HTR-8/SVneo (cell line): ENCODE data around the gene FILIP1L.

Source experiments
- DNase-seq: peaks from one replicate; pipeline ENCODE4 v3.0.0; 2011; ENCODE audit warnings: low spot score, mixed read lengths; ENCODE audit not compliant: insufficient read length
- FAIRE-seq: peaks from 2 replicates; lab custom pipeline; 2011; peaks lifted over from hg19 to GRCh38; lab: Jason Lieb, UNC

Gene FILIP1L

GRCh38 chr3:99909714-99910495 is 204.4 kb downstream of the FILIP1L start:
- DNase-seq (peak; percentile 44), FAIRE-seq (peak; percentile 67)

GRCh38 chr3:99907959-99908544 is 206.2 kb downstream of the FILIP1L start:
- DNase-seq = no peak
- FAIRE-seq = peak; percentile 71

- FAIRE-seq = no peak
- no peak for DNase-seq
Observed at GRCh38 chr3:99903869-99904268, 210.4 kb downstream of the FILIP1L start.

- DNase-seq = peak; percentile 49
- FAIRE-seq = no peak
Observed at GRCh38 chr3:99902091-99902490, 212.2 kb downstream of the FILIP1L start.

- DNase-seq (peak; percentile 54), FAIRE-seq (peak; percentile 28)
Observed at GRCh38 chr3:99901200-99901926, 212.9 kb downstream of the FILIP1L start.

- FAIRE-seq (no peak), DNase-seq (no peak)
Observed at GRCh38 chr3:99900248-99900647, 214.1 kb downstream of the FILIP1L start.

GRCh38 chr3:99899603-99900002 is 214.7 kb downstream of the FILIP1L start:
- DNase-seq (no peak), FAIRE-seq (no peak)

GRCh38 chr3:99896482-99896881 is 217.8 kb downstream of the FILIP1L start:
- DNase-seq = no peak
- no peak for FAIRE-seq

GRCh38 chr3:99895703-99896441 is 218.4 kb downstream of the FILIP1L start:
- peak; percentile 35 for DNase-seq
- peak; percentile 63 for FAIRE-seq

- FAIRE-seq (no peak), DNase-seq (no peak)
Observed at GRCh38 chr3:99895131-99895696, 219.1 kb downstream of the FILIP1L start.

GRCh38 chr3:99892332-99892731 is 222.0 kb downstream of the FILIP1L start:
- FAIRE-seq (no peak), DNase-seq (no peak)

GRCh38 chr3:99891610-99892285 is 222.6 kb downstream of the FILIP1L start:
- FAIRE-seq = no peak
- no peak for DNase-seq

- DNase-seq = no peak
- no peak for FAIRE-seq
Observed at GRCh38 chr3:99885851-99886250, 228.4 kb downstream of the FILIP1L start.

- no peak for FAIRE-seq
- no peak for DNase-seq
Observed at GRCh38 chr3:99885085-99885484, 229.2 kb downstream of the FILIP1L start.

GRCh38 chr3:99884484-99884883 is 229.8 kb downstream of the FILIP1L start:
- DNase-seq (no peak), FAIRE-seq (no peak)

GRCh38 chr3:99883693-99884092 is 230.6 kb downstream of the FILIP1L start:
- FAIRE-seq = no peak
- DNase-seq = no peak

- DNase-seq = no peak
- no peak for FAIRE-seq
Observed at GRCh38 chr3:99883138-99883461, 231.2 kb downstream of the FILIP1L start.

- FAIRE-seq = no peak
- no peak for DNase-seq
Observed at GRCh38 chr3:99882436-99883137, 231.7 kb downstream of the FILIP1L start.

GRCh38 chr3:99881121-99881524 is 233.2 kb downstream of the FILIP1L start:
- FAIRE-seq (no peak), DNase-seq (no peak)
